ENCODE results near the gene UTS2B.

GRCh38 chr3:191340351-191340750 is 10.0 kb upstream of the UTS2B start:
- TF ChIP-seq HOMEZ (CRISPR knock-in tag; IDR thresholded peaks at IDR 0.05; ENCODE audit: low read depth), result no peak
- TF ChIP-seq ZNF512B (CRISPR knock-in tag; IDR thresholded peaks at IDR 0.05; ENCODE audit: borderline replicate concordance), result no peak
- TF ChIP-seq CTCF (CRISPR knock-in tag; IDR thresholded peaks at IDR 0.05), result no peak
- TF ChIP-seq TOE1 (CRISPR knock-in tag; IDR thresholded peaks at IDR 0.05), result no peak
- TF ChIP-seq ZNF335 (CRISPR knock-in tag; IDR thresholded peaks at IDR 0.05), result no peak
- no peak for TF ChIP-seq ARNT (IDR thresholded peaks at IDR 0.05)
- no peak for TF ChIP-seq YY1 (IDR thresholded peaks at IDR 0.05; ENCODE audit: insufficient read depth, insufficient replicate concordance, low read depth, low read length)
